Tibial nerve (tissue), 4 donors: Measurements from ENCODE around the gene ADAMTS3.

ENCODE experiments used
- CTCF ChIP-seq, 5 experiments: fragments of 200-600 bp in 3 of 5; fragments of 450-650 bp in 2 of 5; sonication (generic) in 3 of 5; IDR thresholded peaks; one replicate each; pipeline ENCODE4 v1.5.1; 2016 to 2019; ENCODE audit warnings: antibody characterized with exemption in 5 of 5, mild to moderate bottlenecking in 3 of 5, moderate library complexity in 2 of 5
- EP300 ChIP-seq, 2 donors: sonication (generic); formaldehyde crosslinking; IDR thresholded peaks; one replicate each; pipeline ENCODE4 v1.6.1; 2017; ENCODE audit warnings: antibody characterized with exemption in 2 of 2, mild to moderate bottlenecking in 1 of 2
- POLR2A ChIP-seq, 2 donors: fragments of 450-650 bp; IDR thresholded peaks; one replicate each; pipeline ENCODE4 v1.6.1; 2017; ENCODE audit warnings: antibody characterized with exemption in 2 of 2, mild to moderate bottlenecking in 2 of 2, moderate library complexity in 2 of 2

- no peak for TF ChIP-seq POLR2A (IDR thresholded peaks at IDR 0.05)
- TF ChIP-seq CTCF (IDR thresholded peaks at IDR 0.05), result no peak
- no peak for TF ChIP-seq EP300 (IDR thresholded peaks at IDR 0.05)
Observed at GRCh38 chr4:72311291-72311690, 257.7 kb downstream of the ADAMTS3 start.
